Activated CD4-positive, alpha-beta T cell treated with anti-CD3 and anti-CD28 coated beads, Interleukin-2, Interleukin-4, amounts not matched to agents 100 ng/mL and 50 ng/mL, durations not matched to agents 16 hours and 8 hours (primary cell): ENCODE data around the gene LCN10.
"Not testable (repeated sequence)": the region's sequence is repeated elsewhere in the genome, so short reads cannot be mapped to it uniquely, and the experiment has no call there.

ENCODE experiments used
- DNase-seq: peaks from one replicate; pipeline ENCODE4 v3.0.0-alpha.2; 2020; ENCODE audit warnings: low spot score

LCN10 gene

DNA sequence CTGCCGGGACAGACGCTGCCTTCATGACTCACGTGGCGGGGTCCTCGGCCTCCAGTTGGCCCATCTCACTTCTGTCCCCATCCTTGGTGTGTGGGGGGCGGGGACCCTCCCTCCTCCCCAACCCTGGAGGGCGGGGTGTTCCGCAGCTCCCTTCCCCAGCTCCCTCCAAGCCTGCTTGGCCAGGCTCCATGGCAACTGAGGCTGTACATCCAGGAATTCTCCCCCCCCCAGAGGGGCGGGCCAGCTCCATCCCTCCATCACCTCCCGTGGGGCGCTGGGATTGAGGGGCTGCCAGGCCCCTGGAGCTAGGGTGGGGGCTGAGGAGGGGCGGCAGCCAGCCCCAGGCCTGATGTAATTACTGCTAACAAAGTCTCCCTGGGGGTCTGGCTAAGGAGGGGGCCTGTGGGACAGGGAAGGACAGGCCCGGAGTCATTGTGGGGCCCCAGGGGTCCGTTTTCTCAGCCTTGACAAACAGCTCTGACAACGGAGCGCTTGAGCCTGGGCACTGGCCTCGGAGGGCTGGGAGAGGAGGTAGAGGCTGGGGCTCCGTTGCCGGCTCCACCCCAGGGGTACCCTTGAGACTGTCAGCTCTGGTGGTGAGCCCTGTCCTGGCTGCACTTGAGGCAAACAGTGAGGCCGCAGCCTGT lies 22.4 kb downstream of the LCN10 start:
- DNase-seq, result no peak

DNA sequence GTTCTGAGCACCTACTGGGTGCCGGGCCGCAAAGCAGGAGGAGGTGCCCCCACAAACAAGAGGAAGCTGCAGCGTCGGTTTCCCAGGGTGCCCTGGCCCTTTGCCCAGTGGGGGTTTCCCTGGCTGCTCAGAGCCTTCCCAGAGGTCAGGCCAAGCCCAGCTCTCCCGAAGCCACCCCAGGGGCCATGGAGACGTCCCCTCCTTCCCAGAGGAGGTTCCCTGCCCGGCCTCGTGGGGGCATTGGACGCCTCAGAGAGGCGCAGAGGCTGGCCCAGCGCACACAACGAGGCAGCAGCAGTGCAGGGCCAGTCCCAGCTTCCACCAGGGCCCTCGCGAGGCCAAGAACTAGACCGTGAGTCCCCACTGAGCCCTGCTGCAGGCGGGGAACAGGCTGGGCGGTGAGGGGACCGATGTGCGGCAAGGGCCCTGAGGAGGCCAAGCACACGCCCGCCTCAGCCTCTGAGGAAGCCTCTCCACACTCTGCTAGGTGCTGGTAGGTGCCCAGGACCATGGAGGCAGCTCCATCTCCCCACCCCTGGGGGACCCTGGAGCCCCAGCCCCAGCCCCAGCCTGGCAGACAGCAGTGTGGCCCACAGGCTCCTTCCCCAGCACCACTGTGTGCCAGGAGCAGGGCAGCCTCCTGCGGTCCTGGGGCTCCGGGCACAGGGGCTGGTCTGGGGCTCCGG lies 23.4 kb downstream of the LCN10 start:
- DNase-seq, result no peak

DNA sequence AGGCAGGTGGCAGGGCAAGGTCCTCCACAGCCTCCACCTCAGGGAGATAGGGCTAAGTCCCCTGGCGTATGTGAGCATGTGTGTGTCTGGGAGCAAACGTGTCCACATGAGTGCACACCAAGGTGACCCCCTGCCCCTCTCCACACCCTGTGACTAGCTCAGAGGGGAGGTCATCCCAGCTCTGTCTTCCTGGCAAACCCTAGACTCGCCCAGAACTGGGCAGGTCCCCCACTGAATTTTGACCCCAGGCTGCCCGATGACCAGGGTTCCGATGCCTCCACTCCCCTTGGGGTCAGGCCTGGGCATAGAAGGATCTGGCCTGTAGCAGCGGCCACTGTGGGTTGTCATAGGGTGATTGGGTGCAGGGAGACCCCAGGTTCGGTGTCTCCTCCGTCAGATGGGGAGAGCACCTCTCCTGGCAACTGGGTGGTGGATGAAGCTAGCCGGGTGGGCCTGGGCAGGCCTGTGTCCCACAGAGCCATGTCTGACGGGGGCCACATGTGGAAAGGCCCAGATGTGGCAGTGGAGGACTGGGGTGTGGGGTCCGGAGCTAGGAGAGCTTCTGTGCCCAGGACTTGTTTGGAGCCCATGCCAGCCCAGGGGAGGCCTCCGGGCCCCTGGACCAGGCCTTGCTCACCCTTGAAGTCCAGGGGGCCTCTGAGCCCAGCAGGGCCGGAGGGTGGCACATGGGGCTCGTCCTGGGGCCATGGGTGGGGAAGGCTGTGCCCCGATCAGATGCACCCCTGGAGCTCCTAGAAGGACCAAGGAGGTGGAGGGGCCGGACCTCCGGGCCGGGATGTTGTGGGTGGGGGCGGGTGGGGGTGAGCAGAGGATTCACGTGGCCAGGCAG lies 24.2 kb downstream of the LCN10 start:
- no peak for DNase-seq

DNA sequence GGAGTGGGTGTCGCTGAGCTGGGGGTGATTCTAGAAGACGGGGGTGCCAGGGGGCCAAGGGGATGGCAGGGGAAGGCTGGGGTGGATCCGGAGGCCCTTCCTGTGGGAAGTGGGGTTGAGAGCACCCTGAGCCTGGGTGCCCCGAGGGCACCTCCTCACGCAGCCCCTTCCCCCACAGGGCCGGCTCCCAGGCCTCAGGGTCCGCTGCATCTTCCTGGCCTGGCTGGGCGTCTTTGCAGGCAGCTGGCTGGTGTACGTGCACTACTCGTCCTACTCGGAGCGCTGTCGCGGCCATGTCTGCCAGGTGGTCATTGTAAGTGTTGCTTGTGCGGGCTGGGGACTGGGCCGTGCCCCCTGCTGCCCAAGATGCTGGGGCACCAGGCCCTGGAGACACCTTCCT lies 25.3 kb downstream of the LCN10 start:
- DNase-seq, result no peak

DNA sequence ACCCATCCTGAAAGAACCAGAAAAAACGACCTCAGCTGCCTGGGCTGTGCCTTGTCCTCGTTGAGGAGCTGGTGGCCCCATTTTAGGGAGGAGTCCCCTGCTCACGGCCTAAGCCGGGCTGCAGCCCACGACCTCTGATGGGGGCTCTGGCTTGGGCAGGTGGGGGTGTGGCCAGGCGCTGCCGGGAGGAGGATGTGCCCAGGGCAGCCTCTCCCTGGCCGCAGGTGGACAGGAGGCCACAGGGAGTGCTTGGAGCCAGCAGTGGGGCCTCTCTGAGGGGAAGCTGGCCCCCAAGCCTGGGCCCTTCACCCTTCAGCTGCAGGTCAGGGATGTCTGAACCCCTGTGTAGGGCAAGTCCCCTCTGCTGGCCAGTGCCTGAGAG lies 27.9 kb downstream of the LCN10 start:
- DNase-seq, result no peak

DNA sequence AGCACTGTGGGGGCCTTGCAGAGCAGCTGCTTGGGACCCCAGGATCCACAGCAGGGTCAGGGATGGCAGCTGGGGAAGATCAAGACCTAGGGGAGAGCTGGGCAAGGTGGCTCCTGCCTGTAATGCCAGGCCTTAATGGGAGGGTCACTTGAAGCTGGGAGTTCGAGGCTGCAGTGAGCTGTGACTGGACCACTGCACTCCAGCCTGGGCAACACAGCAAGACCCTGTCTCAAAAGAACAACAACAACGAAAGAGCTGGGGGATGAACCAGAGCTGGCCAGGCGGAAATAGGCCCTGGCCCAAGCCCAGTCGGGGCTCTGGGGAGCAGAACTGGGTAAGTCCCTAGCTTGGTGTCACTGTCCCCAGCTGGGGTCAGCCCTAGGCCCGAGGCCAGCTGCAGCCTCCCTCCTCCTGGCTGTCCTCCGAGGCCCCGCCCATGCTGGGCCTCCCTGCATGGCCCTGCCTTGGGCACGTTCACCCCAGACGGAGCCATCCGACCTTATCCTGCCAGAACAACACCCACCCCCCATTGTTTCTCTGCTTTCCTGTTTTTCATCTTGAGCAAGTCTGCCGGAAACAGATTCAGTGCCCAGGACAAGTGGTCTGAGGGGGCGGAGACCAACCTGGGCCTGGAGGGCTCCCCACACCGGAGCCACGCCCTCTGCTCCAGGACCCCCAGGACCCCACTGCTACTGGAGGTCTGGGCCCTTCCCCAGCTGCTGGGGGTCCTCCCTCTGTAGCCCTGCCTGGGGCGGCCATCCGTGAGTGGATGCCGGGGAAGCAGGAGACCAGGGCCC lies 28.4 kb downstream of the LCN10 start:
- DNase-seq, result no peak

DNA sequence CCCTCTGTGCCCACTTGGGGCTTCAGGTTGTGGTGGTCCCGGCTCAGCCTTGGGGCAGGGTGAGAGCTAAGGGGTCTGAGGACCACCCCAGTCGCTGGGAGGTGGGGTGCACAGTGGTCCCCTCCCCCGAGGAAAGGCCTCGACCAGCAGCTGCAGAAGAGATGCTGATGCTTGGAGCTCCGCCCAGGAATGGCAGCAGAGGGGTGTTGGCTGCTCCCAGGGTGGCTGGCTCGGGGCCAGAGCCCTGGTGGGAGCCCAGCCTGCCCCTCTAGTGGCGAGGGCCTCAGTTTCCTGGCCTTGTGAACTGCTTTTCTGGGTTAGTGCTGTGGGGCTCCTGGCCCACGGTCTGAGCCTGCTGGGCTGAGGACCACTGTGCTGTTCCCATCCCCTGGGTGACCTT lies 29.2 kb downstream of the LCN10 start:
- no peak for DNase-seq

DNA sequence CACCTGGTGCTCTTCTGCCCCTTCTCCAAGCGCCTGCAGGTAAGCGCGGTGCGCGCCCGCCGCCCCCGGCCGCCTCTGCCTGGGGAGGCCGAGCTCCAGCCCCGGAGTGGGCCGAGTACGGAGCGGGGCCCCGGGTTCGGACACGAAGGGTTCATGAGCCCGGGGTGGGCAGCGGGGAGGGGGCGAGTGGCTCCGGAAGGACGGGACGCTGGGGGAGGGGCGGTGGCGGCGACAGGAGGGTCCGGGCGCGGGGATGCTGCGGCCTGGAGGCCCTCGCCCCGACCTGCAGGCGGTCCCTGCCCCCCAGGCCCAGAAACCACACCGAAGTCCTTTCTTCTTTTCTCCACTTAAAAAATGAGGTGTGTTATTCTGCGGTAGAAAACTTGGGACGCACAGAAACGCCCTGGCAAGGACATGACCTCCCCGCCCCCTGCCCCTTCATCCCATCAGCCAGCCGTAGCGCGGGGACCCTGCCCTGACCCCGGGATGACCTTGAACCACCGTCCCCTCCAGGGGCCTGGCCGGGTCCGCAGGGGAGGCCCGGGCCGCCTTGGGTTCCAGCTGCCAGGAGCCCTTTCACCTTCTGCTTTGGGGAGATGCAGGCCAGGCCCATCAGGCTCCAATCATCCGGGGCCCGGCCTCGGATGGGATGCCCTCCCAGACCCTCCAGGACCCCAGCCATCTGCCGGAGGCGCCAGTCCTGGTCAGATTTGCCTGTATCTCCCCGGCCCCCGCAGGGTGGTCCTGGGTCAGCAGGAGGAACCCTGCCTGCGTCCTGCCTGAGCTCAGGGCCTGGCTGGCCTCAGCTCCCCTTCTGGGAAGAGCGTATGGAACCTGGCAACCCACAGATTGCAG lies 29.8 kb downstream of the LCN10 start:
- no peak for DNase-seq

DNA sequence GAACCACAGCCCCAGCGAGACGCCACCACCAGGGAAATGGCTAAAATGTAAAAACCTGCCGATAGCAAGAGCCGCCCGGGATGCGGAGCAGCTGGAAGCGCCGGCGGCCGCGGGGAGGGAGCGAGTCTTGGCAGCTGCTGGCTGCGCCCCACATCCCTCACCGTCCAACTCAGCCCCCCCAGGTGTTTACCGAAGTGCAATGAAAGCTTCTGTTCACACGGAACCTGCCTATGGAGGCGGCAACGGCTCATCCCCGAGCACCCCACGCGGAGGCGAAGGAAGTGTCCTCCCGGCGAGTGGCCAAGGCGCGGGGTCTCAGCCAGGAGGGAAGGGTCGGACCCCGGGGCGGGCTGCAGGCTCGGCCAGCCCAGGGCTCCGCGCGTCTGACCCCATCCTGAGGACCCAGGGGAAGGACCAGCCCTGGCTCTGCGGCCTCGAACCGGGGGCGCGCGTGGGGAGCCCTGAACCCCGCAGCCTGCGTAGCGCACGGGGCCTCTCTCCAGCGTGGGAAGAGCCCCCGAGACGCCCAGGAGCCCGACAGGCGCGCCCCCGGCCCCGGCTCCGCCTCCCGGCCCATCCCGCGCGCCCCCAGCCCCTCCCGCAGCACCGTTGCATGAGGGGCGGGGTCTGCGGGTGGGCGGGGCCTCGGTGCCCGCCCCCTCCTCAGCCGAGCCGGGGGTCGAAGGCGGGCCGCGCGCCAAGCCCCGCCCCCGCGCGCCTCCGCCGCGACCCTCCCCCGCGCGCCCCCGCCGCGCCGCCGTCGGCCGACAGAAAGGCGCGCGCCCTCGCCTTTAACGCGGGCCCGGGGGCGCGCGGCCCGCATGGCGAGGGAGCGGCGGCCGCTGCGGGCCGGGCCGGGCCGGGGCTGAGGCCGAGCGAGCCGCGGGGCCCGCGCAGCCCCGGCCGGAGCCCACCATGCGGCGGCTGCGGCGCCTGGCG lies 30.7 kb downstream of the LCN10 start, which contains the start of gene DIPK1B:
TSS of gene DIPK1B (plus strand) at position 822 of the 939 bp plus-strand sequence. CDS start at position 916, 94 bp downstream.
- no peak for DNase-seq

DNA sequence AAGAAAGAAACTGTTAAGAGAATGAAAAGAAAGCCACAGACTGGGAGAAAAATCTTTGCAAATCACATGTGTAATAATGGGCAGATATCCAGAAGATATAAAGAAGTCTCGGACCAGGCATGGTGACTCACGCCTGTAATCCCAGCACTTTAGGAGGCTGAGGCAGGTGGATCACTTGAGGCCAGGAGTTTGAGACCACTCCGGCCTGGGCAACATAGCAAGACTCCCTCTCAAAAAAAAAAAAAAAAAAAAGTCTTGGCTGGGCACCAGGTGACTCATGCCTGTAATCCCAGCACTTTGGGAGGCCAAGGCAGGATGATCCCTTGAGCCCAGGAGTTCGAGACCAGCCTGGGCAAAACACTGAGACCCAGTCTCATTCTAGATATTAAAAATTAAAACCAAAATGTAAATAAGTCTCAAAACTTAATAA lies 31.5 kb downstream of the LCN10 start:
- not testable (repeated sequence) for DNase-seq

DNA sequence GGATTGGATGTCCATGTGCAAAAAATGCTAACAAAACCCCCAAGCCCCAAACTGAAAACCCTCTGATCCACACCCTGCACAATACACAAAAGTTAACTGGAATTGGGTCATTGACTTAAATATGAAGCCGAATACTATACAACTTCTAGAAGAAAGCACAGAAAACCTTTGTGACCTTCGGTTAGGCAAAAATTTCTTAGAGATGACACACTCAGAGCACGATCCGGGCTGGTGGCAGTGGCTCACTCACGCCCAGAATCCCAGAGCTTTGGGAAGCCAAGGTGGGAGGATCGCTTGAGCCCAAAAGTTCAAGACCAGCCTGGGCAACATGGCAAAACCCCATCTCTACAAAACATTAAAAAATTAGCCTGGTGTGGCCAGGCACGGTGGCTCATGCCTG lies 32.2 kb downstream of the LCN10 start:
- DNase-seq, result no peak

DNA sequence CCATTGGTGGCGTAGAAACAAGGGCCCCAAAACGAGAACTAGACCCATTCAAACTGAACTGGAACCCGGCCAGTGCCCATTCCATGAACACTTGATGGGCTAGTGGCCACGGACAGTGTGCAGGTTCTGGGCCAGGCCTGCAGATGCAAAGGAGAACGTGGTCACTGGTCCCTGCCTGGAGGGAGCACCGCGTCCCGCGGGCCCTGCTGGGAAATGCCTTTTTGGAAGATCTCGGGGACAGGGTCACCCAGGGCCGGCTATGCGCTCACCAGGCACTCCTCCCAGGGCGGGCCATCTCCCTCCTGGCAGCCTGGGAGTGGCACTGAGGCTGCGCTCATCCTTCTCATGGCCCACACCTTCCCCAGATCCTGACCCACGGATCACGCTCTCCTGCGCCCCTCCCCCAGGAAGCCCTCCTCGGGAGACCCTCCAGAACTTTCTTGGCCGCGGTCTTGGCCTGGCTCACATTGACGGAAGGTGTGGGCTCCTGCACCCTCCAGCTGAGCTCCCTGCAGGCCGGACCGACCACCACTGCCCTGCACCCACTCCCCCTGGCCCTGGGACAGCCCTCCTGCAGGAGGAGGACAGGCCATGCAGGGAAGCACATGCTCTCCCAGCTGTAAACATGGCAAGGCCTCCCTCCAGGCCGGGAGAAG lies 33.2 kb downstream of the LCN10 start:
- DNase-seq, result no peak

DNA sequence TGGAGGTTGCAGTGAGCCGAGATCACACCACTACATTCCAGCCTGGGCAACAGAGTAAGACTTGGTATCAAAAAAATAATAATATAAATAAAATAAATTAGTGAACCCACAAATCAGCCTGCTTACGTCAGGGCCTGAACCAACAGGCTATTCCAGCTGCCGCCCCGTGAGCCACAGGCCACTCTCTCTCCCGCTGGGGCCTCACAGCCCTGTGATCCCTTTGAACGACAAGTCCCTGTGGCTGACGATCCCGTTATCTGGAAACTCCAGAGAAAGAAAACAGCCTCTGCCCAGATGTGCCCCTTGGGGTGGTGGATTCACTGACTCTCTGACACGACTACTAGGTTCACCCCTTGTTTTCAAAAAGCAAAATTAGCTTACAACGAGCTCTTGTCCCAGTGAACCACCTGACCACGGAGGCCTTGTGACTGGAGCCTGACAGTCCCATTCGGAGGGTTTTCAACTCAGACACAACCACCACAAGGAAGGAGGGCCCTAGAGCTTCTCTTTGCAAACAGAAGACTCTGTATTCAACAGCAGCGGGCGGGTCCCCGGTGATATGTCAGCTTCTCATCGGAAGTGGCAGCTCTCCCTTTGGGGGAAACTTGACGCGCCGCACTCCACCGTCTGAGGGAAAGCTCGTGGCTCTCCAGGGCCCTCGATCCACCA lies 34.8 kb downstream of the LCN10 start:
- DNase-seq, result no peak

DNA sequence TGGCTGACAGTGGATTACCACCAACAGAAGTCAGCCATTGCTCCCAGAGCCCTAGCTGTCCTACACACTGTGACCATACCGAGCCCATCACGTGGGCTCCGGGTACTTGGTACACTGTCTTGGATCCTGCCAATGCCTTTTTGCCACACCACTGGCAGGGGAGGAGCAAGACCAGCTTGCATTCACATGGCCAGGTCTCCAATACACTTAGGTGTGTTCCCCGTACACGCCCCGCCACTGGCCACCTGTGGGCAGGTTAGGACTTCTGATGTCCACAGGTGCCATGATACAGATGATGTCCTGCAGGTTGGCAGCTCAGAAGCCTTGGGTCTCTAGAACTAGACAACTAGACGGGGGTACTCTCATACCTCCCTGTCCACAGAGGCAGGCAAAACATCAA lies 35.7 kb downstream of the LCN10 start:
- no peak for DNase-seq

DNA sequence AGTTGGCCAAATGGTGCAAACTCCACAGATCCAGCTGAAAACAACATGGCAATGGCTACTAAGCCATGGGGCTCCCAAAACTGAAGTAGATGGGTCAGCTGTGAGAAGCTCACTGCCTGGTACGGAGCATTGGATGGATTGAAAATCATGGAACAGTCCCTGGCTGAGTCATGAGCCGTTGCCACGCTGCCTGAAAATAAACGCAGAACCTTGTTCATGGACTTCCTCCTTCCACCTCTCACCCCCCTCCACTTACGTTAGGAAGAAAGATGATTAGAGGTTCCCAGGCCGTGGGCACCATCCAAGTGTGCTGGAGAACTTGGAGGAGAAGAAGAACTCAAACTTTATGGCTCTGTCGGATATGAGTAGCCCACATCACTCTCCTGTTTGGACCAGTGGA lies 37.2 kb downstream of the LCN10 start:
- DNase-seq, result no peak

DNA sequence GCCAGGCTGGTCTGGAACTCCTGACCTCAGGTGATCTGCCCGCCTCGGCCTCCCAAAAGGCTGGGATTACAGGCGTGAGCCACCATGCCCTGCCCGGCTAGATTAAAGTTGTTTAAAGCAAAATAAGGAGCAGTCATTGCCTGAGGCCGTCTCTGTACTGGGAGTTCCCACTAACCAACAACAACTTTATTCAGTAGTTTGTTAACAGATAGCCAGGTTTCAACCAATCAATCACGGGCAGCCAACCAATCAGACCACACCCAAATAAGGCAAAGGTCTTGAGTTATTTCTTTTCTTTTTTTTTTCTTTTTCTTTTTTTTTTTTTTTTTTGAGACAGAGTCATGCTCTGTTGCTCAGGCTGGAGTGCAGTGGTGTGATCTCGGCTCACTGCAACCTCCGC lies 38.0 kb downstream of the LCN10 start:
- DNase-seq, result not testable (repeated sequence)

DNA sequence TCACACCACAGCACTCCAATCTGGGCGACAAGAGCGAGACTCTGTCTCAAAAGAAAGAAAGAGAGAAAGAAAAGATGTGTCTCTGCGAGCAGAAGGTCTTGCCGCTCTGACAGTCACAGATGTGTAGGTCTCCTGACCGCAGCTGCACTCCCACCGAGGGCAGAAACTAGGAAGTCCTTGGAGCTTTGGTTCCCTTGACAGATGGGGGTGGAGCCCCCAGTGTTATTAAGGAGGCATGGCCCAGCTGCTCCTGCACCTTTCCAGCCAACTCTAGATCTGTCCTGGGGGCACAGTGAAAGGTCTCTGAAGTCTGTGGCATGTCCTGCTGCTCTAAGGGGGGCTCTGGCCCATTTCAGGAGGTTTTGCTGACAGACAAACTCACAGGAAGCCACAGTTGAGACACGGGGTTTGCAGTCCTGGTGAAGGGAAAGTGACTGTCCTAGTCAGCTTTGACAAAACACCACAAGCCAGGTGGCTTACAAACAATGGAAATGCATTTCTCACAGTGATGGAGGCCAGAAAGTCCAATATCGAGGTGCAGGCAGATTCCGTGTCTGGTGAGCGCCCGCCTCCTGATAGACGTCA lies 39.4 kb downstream of the LCN10 start:
- DNase-seq, result no peak

DNA sequence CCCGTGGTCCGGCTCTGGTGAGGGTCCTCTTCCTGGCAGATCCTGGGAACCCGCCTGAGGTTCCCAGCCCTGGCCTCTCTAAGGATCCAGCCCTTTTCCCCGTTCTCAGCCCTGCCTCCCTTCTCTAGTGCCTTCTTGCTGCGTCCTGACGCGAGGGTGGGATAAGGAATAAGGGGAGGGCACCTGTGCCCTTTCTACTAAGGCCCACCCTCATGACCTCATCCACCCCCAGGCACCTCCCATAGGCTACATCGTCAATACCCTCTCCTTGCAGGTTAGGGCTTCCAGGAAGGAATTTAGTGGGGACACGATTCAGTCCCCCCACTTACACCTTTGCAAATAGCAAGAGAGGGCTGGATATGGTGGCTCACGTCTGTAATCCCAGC lies 41.1 kb downstream of the LCN10 start:
- no peak for DNase-seq
